Upper lobe of left lung (tissue), 4 donors: ENCODE measurements around the gene C19orf47.

Experiments used
- CTCF ChIP-seq, 6 experiments: fragments of 450-650 bp in 4 of 6; fragments of 200-600 bp in 2 of 6; sonication (generic) in 2 of 6; IDR thresholded peaks; one replicate each; pipeline ENCODE4 v1.5.1; 2016 to 2019; ENCODE audit warnings: antibody characterized with exemption in 6 of 6
- EP300 ChIP-seq, 4 donors: sonication (generic); formaldehyde crosslinking; IDR thresholded peaks; one replicate each; pipeline ENCODE4 v1.5.1; 2017; ENCODE audit warnings: antibody characterized with exemption in 4 of 4, control low read depth in 2 of 4
- POLR2A ChIP-seq, 4 donors: fragments of 450-650 bp; IDR thresholded peaks; one replicate each; pipeline ENCODE4 v1.5.1; 2016 to 2017; ENCODE audit warnings: antibody characterized with exemption in 4 of 4, mild to moderate bottlenecking in 2 of 4

- no peak for TF ChIP-seq POLR2A (IDR thresholded peaks at IDR 0.05)
- no peak for TF ChIP-seq CTCF (IDR thresholded peaks at IDR 0.05)
- TF ChIP-seq EP300 (IDR thresholded peaks at IDR 0.05) = no peak
Observed at GRCh38 chr19:40300668-40301067, 47.5 kb downstream of the C19orf47 start.
